Adrenal gland (tissue), 12 donors: ENCODE results near the gene HTR2C. TPM values are rescaled to one million over a fixed set of nuclear protein-coding genes. Genes with fewer than 3 reads are reported as not detected.

Source experiments
- DNase-seq, 7 donors: peaks; one replicate each; pipeline ENCODE4 v3.0.0-alpha.2; 2019 to 2020
- H3K27ac ChIP-seq, 5 donors: fragments of 200-600 bp; sonication (generic) in 4 of 5; 1 replicate in 3 of 5; 2 replicates in 2 of 5; pipeline versions ENCODE4 v1.5.1 to v1.8.0; 2016 to 2020; ENCODE audit warnings: mild to moderate bottlenecking in 1 of 5
- H3K27me3 ChIP-seq: fragments of 200-600 bp; 2 replicates; pipeline ENCODE4 v1.8.0; 2021
- H3K36me3 ChIP-seq, 2 donors: fragments of 200-600 bp; replicated peaks in 1 of 2; 1 replicate in 1 of 2; 2 replicates in 1 of 2; pipeline versions ENCODE4 v1.5.1 to v1.8.0; 2018 to 2022
- H3K4me1 ChIP-seq, 2 donors: fragments of 200-600 bp; replicated peaks in 1 of 2; 1 replicate in 1 of 2; 2 replicates in 1 of 2; pipeline versions ENCODE4 v1.5.1 to v1.8.0; 2018 to 2021
- H3K4me3 ChIP-seq, 4 donors: fragments of 200-600 bp; sonication (generic) in 3 of 4; one replicate each; pipeline ENCODE4 v1.5.1; 2016 to 2018
- H3K9me3 ChIP-seq, 3 donors: fragments of 200-600 bp; sonication (generic) in 1 of 3; replicated peaks in 1 of 3; 1 replicate in 2 of 3; 2 replicates in 1 of 3; pipeline versions ENCODE4 v1.5.1 to v1.8.0; 2016 to 2021
- POLR2A ChIP-seq, 2 donors: fragments of 450-650 bp; IDR thresholded peaks; one replicate each; pipeline ENCODE4 v1.6.1; 2017; ENCODE audit warnings: antibody characterized with exemption in 2 of 2, mild to moderate bottlenecking in 2 of 2, moderate library complexity in 1 of 2
- WGBS, 4 donors: extraction: QIAGEN DNeasy Blood & Tissue Kit in 2 of 4; methylation state at CpG; one replicate each; pipeline versions ENCODE4 v1.1.5 to v1.1.7; 2013 to 2017; 5-methylcytosine and 5-hydroxymethylcytosine counted together
- intact Hi-C, 2 donors: fragments of 100-400 bp; cut with DNase I; formaldehyde crosslinking; loops; one replicate each; pipeline versions ENCODE4 v1.14.1 to v1.15.0; 2022 to 2023
- polyA plus RNA-seq, 3 donors: library from polyadenylated mRNA; stranded (reverse); fragments of 200-250 nt in 2 of 3; fragments of 350-450 nt in 1 of 3; fragmentation: Illumina TruSeq in 1 of 3; extraction: RNeasy Lipid Tissue Mini Kit (QIAGEN cat#74804) in 1 of 3; gene quantifications; one replicate each; pipeline ENCODE4 v1.2.3, GENCODE V29; 2013 to 2014
- total RNA-seq, 9 donors: library from RNA; depleted of rRNA in 4 of 9; stranded (reverse); fragments of >200 nt in 4 of 9; fragments of 120-200 nt in 1 of 9; fragmentation: NEBNext Ultra II Directional in 1 of 9; extraction: Animal tissue kit (Norgen Biotek cat#: 25700) in 1 of 9; gene quantifications; one replicate each; pipeline versions ENCODE4 v1.1.0 to v1.2.4, GENCODE V29; 2013 to 2023
- TF ChIP-seq, protein P1 (sequence below), 6 experiments: fragments of 450-650 bp in 4 of 6; fragments of 200-600 bp in 2 of 6; sonication (generic) in 1 of 6; IDR thresholded peaks; 1 replicate in 5 of 6; 2 replicates in 1 of 6; pipeline versions ENCODE4 v1.5.1 to v1.8.0; 2016 to 2021; ENCODE audit warnings: antibody characterized with exemption in 6 of 6, mild to moderate bottlenecking in 2 of 6, moderate library complexity in 1 of 6
- donor health status: healthy with polysubstance abuse.
- donor health status: Bipolar disorder and iron deficiency.
- donor health status: DM: yes; HTN: yes; CAD: no.
- donor health status: DM: no; HTN: no; CAD: no.
- donor health status: DM: no; HTN: no; CAD: no.
- donor health status: DM: yes; HTN: yes; CAD: no.

HTR2C gene
- total and polyA plus RNA-seq, 12 donors: 0.06 TPM; not detected in 11

DNA sequence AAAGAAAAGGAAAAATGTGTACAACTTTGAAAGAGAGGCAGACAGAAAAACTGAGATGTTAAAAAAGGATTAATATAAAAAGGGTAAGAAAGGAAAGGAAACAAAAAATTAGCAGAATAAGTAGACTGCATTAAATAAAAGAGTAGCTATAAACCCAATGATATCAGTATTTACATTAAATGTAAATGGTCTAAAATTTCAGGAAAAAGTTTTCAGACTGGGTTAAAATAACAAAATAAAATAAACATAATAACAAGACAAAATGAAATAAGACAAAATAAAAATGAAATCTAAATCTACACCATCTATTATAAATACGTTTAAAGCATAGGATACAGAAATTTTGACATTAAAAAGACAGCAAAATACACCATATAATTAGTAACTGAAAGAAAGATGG lies 199.0 kb downstream of the HTR2C start:
- WGBS, 4 donors: 28 to 43% (median 34%) methylated on average over 1 of the region's 1 CpG
- Histone ChIP-seq H3K4me3 (no peak overlapping the region), H3K27ac (no peak overlapping the region), H3K36me3 (no peaks in the 10 kb centered on the region), H3K9me3 (no peaks in the 10 kb centered on the region), H3K4me1 (no peaks in the 10 kb centered on the region), H3K27me3 (no peaks in the 10 kb centered on the region)
- no peak for TF ChIP-seq POLR2A (IDR thresholded peaks at IDR 0.05)
- TF ChIP-seq, protein P1, sequence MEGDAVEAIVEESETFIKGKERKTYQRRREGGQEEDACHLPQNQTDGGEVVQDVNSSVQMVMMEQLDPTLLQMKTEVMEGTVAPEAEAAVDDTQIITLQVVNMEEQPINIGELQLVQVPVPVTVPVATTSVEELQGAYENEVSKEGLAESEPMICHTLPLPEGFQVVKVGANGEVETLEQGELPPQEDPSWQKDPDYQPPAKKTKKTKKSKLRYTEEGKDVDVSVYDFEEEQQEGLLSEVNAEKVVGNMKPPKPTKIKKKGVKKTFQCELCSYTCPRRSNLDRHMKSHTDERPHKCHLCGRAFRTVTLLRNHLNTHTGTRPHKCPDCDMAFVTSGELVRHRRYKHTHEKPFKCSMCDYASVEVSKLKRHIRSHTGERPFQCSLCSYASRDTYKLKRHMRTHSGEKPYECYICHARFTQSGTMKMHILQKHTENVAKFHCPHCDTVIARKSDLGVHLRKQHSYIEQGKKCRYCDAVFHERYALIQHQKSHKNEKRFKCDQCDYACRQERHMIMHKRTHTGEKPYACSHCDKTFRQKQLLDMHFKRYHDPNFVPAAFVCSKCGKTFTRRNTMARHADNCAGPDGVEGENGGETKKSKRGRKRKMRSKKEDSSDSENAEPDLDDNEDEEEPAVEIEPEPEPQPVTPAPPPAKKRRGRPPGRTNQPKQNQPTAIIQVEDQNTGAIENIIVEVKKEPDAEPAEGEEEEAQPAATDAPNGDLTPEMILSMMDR (IDR thresholded peaks at IDR 0.05): no peak
- DNase-seq: no peak
- intact Hi-C loops: no loop called here

DNA sequence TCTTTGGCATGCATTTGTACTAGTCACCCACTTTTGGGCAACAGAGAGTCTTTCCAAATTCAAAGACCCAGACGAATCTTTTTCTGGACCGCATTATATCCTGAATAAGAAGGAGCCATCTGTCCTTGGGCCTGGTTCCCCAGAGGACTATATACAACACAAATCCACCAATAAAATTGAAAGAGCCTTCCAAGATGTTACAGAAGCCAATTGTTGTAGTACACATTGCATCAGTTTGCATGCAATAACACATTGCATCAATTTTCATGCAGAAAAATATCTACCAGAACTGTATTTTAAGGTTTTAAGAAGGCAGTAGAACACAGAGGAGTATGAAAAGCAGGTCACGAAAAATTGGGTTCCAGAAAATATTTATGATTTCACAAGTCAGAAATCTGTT lies 203.2 kb downstream of the HTR2C start:
- no peak overlapping the region for H3K27ac ChIP-seq
- intact Hi-C loops: no loop called here
- H3K9me3 ChIP-seq: no peaks in the 10 kb centered on the region
- no peak for DNase-seq
- WGBS, 4 donors: 67 to 76% (median 72%) methylated on average over 3 of the region's 3 CpGs
- H3K4me3 ChIP-seq: no peak overlapping the region
- H3K27me3 ChIP-seq: no peaks in the 10 kb centered on the region
- H3K4me1 ChIP-seq: no peaks in the 10 kb centered on the region
- no peak for TF ChIP-seq POLR2A (IDR thresholded peaks at IDR 0.05)
- TF ChIP-seq, protein P1 (IDR thresholded peaks at IDR 0.05): no peak
- H3K36me3 ChIP-seq: no peaks in the 10 kb centered on the region

DNA sequence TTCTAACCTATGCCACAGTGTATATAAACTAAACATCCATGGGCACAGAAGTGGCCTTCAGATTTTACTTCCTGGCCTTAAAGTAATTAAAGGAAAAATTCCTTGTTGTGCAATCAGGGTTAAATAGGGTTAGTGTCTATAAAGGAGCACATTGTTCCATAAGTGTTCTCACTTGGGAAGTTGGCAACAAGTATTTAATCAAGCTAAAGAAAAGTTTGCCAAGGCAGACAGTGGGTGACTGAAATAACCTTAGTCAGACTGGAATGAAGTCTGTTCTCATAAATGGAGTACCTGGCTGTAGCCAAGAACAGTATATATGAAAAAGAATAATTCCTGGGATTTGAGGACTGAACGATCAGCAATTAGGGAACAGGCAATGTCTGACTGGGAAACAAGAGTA lies 213.6 kb downstream of the HTR2C start:
- no peaks in the 10 kb centered on the region for H3K9me3 ChIP-seq
- no peak overlapping the region for H3K4me3 ChIP-seq
- H3K27ac ChIP-seq: no peak overlapping the region
- DNase-seq: no peak
- peaks cover 15% of the 10 kb centered on the region for H3K27me3 ChIP-seq
- WGBS, 4 donors: 54 to 86% (median 65%) methylated on average over 1 of the region's 1 CpG
- H3K4me1 ChIP-seq: no peaks in the 10 kb centered on the region
- intact Hi-C loops: no loop called here
- no peaks in the 10 kb centered on the region for H3K36me3 ChIP-seq
- TF ChIP-seq, protein P1 (IDR thresholded peaks at IDR 0.05): no peak
- TF ChIP-seq POLR2A (IDR thresholded peaks at IDR 0.05): no peak

DNA sequence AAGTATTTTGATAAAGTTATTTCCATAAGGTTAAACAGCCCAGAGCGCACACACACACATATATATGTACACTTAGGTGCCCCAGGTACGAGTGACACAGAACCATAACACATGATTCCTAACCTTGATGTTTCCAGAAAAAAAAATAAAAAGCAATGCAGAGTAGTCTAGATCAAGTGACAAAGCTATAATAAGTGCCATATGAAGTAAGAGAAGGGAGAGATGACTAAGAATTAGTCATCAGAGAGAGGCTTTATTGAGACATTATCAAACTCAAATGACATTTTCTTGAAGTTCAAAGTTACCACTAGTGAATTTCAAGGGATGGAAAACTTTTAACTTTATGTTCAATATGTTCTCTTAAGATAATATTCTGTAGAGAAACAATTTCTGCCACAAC lies 215.0 kb downstream of the HTR2C start:
- TF ChIP-seq, protein P1 (IDR thresholded peaks at IDR 0.05): no peak
- TF ChIP-seq POLR2A (IDR thresholded peaks at IDR 0.05): no peak
- Histone ChIP-seq H3K9me3 (no peaks in the 10 kb centered on the region), H3K36me3 (no peaks in the 10 kb centered on the region), H3K27ac (no peak overlapping the region), H3K4me1 (no peaks in the 10 kb centered on the region), H3K4me3 (no peak overlapping the region), H3K27me3 (peaks cover 15% of the 10 kb centered on the region)
- WGBS, 4 donors: 57 to 63% (median 60%) methylated on average over 2 of the region's 2 CpGs
- intact Hi-C loops: no loop called here
- no peak for DNase-seq
